22Rv1 (cell line): ENCODE measurements around the gene KIF15.

ENCODE experiments used
- CTCF ChIP-seq: fragments of 450-650 bp; IDR thresholded peaks from 2 replicates; pipeline ENCODE4 v1.5.1; 2017; ENCODE audit warnings: mild to moderate bottlenecking
- ZFX ChIP-seq: fragments of 450-650 bp; IDR thresholded peaks from 2 replicates; pipeline ENCODE4 v1.6.1; 2017; ENCODE audit warnings: antibody characterized with exemption, borderline replicate concordance

GRCh38 chr3:44861412-44862225 lies 100.0 kb downstream of the KIF15 start, which contains the start of gene TMEM42:
- TF ChIP-seq CTCF (no peak), ZFX (no peak)
